ENCODE results near the gene RPRD1B. TPM values are rescaled to one million over a fixed set of nuclear protein-coding genes. Genes with fewer than 3 reads are reported as not detected.

RPRD1B gene
- total and polyA plus RNA-seq, 2 donors (not counting 3 experiments of a cell fraction or from before 2014, with no cell fraction given): 13.0 to 29.3 TPM

- POLR2A ChIA-PET: no interaction called here
- dilution Hi-C loops (cut with MboI; ENCODE audit: extremely low pct_ligation_motif_present, low sequenced_read_pairs): no loop called here
- CTCF ChIA-PET: no interaction called here
- H3K27ac ChIP-seq (ENCODE audit: insufficient read depth, low read depth, low read length): no peak overlapping the region
- H3K4me1 ChIP-seq (ENCODE audit: control insufficient read depth, extremely low read depth, insufficient read depth, low read length): peaks cover 24% of the 10 kb centered on the region
- peaks cover 0 to 2% of the 10 kb centered on the region in 2 experiments for H3K36me3 ChIP-seq (ENCODE audit: control insufficient read depth in 2 of 2, extremely low read depth in 1 of 2, insufficient read depth in 2 of 2, low read length in 2 of 2)
- no peak for DNase-seq (ENCODE audit: low read depth, low spot score)
- no peaks in the 10 kb centered on the region for H3K27me3 ChIP-seq (ENCODE audit: control insufficient read depth in 2 of 2, insufficient read depth in 2 of 2, low read length in 2 of 2)
- H3K9me3 ChIP-seq (replicated peaks; ENCODE audit: control insufficient read depth, insufficient read depth, low read length): no peaks in the 10 kb centered on the region
- no peak overlapping the region for H3K4me3 ChIP-seq (replicated peaks in 1 of 3; ENCODE audit: insufficient read depth in 1 of 3, low read depth in 1 of 3, low read length in 3 of 3)
- no peaks in the 10 kb centered on the region for H4K20me1 ChIP-seq (replicated peaks; ENCODE audit: control insufficient read depth, extremely low read depth, insufficient read depth, low read length)
- intact Hi-C loops (cut with micrococcal nuclease): no loop called here
- TF ChIP-seq JUN (IDR thresholded peaks at IDR 0.05; ENCODE audit: borderline replicate concordance, insufficient read depth, insufficient read length, low read depth) (no peak), EZH2 (IDR thresholded peaks at IDR 0.05; ENCODE audit: borderline replicate concordance, low read depth, low read length, severe bottlenecking) (no peak), CTCF (IDR thresholded peaks at IDR 0.05; ENCODE audit: extremely low read depth in 1 of 2, insufficient read depth in 1 of 2, low read depth in 1 of 2, low read length in 2 of 2) (no peak), POLR2A (IDR thresholded peaks at IDR 0.05; ENCODE audit: low read depth, low read length) (no peak)
- H2AFZ ChIP-seq (ENCODE audit: low read depth, low read length): no peak overlapping the region
- no peaks in the 10 kb centered on the region for H3K9me1 ChIP-seq (replicated peaks; ENCODE audit: control insufficient read depth, extremely low read depth, insufficient read depth, low read length)
- BruUV-seq (replicated peaks): no TSS peak
- no peak overlapping the region for H3K9ac ChIP-seq (replicated peaks; ENCODE audit: extremely low read depth, insufficient read depth, low read length)
- no peak overlapping the region for H3K4me2 ChIP-seq (ENCODE audit: insufficient read depth, low read length)
- no peak for FAIRE-seq
- no peaks in the 10 kb centered on the region for H3K79me2 ChIP-seq (ENCODE audit: control insufficient read depth, insufficient read depth, low read length)
Observed at GRCh38 chr20:37987602-37988290, 45.8 kb upstream of the RPRD1B start.

GRCh38 chr20:37988306-37988954 is 45.1 kb upstream of the RPRD1B start:
- DNase-seq (ENCODE audit: low read depth, low spot score) (no peak), FAIRE-seq (no peak)
- ChIA-PET CTCF (interaction anchor here (0.9 kb wide), 1 partner anchor 8 kb away, joined by 3 read pairs; no protein-coding TSS in a partner anchor), POLR2A (no interaction called here)
- no peaks in the 10 kb centered on the region for H3K79me2 ChIP-seq (ENCODE audit: control insufficient read depth, insufficient read depth, low read length)
- dilution Hi-C loops (cut with MboI; ENCODE audit: extremely low pct_ligation_motif_present, low sequenced_read_pairs) (no loop called here), intact Hi-C loops (cut with micrococcal nuclease) (no loop called here)
- no peak overlapping the region for H3K27ac ChIP-seq (ENCODE audit: insufficient read depth, low read depth, low read length)
- H3K36me3 ChIP-seq (ENCODE audit: control insufficient read depth in 2 of 2, extremely low read depth in 1 of 2, insufficient read depth in 2 of 2, low read length in 2 of 2): peaks cover 0 to 2% of the 10 kb centered on the region in 2 experiments
- no peaks in the 10 kb centered on the region for H4K20me1 ChIP-seq (replicated peaks; ENCODE audit: control insufficient read depth, extremely low read depth, insufficient read depth, low read length)
- no TSS peak for BruUV-seq (replicated peaks)
- no peaks in the 10 kb centered on the region for H3K27me3 ChIP-seq (ENCODE audit: control insufficient read depth in 2 of 2, insufficient read depth in 2 of 2, low read length in 2 of 2)
- TF ChIP-seq CTCF (IDR thresholded peaks at IDR 0.05; ENCODE audit: extremely low read depth in 1 of 2, insufficient read depth in 1 of 2, low read depth in 1 of 2, low read length in 2 of 2): no peak
- TF ChIP-seq MYC (IDR thresholded peaks at IDR 0.05; ENCODE audit: low read depth, low read length): no peak
- H2AFZ ChIP-seq (ENCODE audit: low read depth, low read length): no peak overlapping the region
- H3K9ac ChIP-seq (replicated peaks; ENCODE audit: extremely low read depth, insufficient read depth, low read length): no peak overlapping the region
- no peak overlapping the region for H3K4me3 ChIP-seq (replicated peaks in 1 of 3; ENCODE audit: insufficient read depth in 1 of 3, low read depth in 1 of 3, low read length in 3 of 3)
- no peaks in the 10 kb centered on the region for H3K9me1 ChIP-seq (replicated peaks; ENCODE audit: control insufficient read depth, extremely low read depth, insufficient read depth, low read length)
- H3K4me2 ChIP-seq (ENCODE audit: insufficient read depth, low read length): no peak overlapping the region
- peaks cover 24% of the 10 kb centered on the region for H3K4me1 ChIP-seq (ENCODE audit: control insufficient read depth, extremely low read depth, insufficient read depth, low read length)
- H3K9me3 ChIP-seq (replicated peaks; ENCODE audit: control insufficient read depth, insufficient read depth, low read length): no peaks in the 10 kb centered on the region
